ENCODE measurements around the gene NPEPL1.

GRCh38 chr20:58678806-58679205 is 13.8 kb upstream of the NPEPL1 start:
- no peak for TF ChIP-seq REST (IDR thresholded peaks at IDR 0.05)
- TF ChIP-seq CTCF (IDR thresholded peaks at IDR 0.05): no peak
- no peak for TF ChIP-seq POLR2A (IDR thresholded peaks at IDR 0.05; ENCODE audit: low read length)
- no peak for TF ChIP-seq RAD21 (conservative IDR thresholded peaks at IDR 0.05 in 1 of 2, IDR thresholded peaks at IDR 0.05 in 1 of 2)

Measured in A549 (cell line).